IMR-90 (cell line): Measurements from ENCODE around the gene MMP26. TPM values are rescaled to one million over a fixed set of nuclear protein-coding genes. Genes with fewer than 3 reads are reported as not detected.
"Not testable (repeated sequence)": the region's sequence is repeated elsewhere in the genome, so short reads cannot be mapped to it uniquely, and the experiment has no call there.

Experiments
- ATAC-seq: fragments of 200-7000 bp; cut with Tn5 transposase; 2 replicates; pipeline ENCODE4 v1.9.1; 2020; ENCODE audit warnings: low read depth, mild to moderate bottlenecking, moderate library complexity
- BruUV-seq: library from RNA; stranded (reverse); fragments of 400-500 nt; replicated peaks from 2 replicates; lab custom pipeline; 2021; lab: Mats Ljungman, UMichigan
- CTCF ChIA-PET: fragments of 300-600 bp; formaldehyde crosslinking; extraction: SDS; loops from one replicate; lab custom pipeline; 2021; ENCODE audit warnings: antibody characterized with exemption; lab: Yijun Ruan, JAX
- POLR2A ChIA-PET: fragments of 300-600 bp; sonication (Branson Sonifier 250); formaldehyde crosslinking; loops from one replicate; lab custom pipeline; 2022; ENCODE audit warnings: antibody characterized with exemption; ENCODE audit not compliant: unreplicated experiment; lab: Charles Lee
- DNase-seq: peaks from one replicate; pipeline ENCODE4 v3.0.0; 2013
- H2AFZ ChIP-seq: replicated peaks from 2 replicates; pipeline ENCODE3; 2013; ENCODE audit warnings: low read length, mild to moderate bottlenecking; ENCODE audit not compliant: poor library complexity
- H2AK5ac ChIP-seq: 2 replicates; pipeline ENCODE4 v1.6.1; 2013; ENCODE audit warnings: low read depth, low read length, inconsistent platforms
- H2AK9ac ChIP-seq: replicated peaks from 2 replicates; pipeline ENCODE3; 2013; ENCODE audit warnings: mild to moderate bottlenecking, low read depth, low read length, moderate library complexity; ENCODE audit not compliant: poor library complexity
- H2BK120ac ChIP-seq: 2 replicates; pipeline ENCODE4 v1.6.1; 2013; ENCODE audit warnings: low read depth, low read length, inconsistent platforms
- H2BK15ac ChIP-seq: 3 replicates; pipeline ENCODE4 v1.6.1; 2013; ENCODE audit warnings: low read depth, low read length, inconsistent platforms
- H2BK20ac ChIP-seq: 2 replicates; pipeline ENCODE4 v1.6.1; 2013; ENCODE audit warnings: low read depth, mild to moderate bottlenecking, inconsistent platforms, low read length, moderate library complexity
- H2BK5ac ChIP-seq: 2 replicates; pipeline ENCODE4 v1.6.1; 2013; ENCODE audit warnings: mild to moderate bottlenecking, low read depth, low read length, inconsistent platforms; ENCODE audit not compliant: poor library complexity, severe bottlenecking
- H3K14ac ChIP-seq: replicated peaks from 2 replicates; pipeline ENCODE4 v1.6.1; 2013; ENCODE audit warnings: low read depth, low read length, inconsistent platforms
- H3K18ac ChIP-seq: 2 replicates; pipeline ENCODE4 v1.6.1; 2013; ENCODE audit warnings: low read depth, low read length, control low read depth
- H3K23ac ChIP-seq: 2 replicates; pipeline ENCODE4 v1.6.1; 2013; ENCODE audit warnings: low read depth, low read length, inconsistent platforms
- H3K27ac ChIP-seq: 2 replicates; pipeline ENCODE4 v1.5.1; 2013; ENCODE audit warnings: mild to moderate bottlenecking, control low read depth, low read length; ENCODE audit not compliant: insufficient read depth
- H3K27me3 ChIP-seq: 2 replicates; pipeline ENCODE4 v1.6.1; 2013; ENCODE audit warnings: low read length; ENCODE audit not compliant: control insufficient read depth, insufficient read depth
- H3K36me3 ChIP-seq: 2 replicates; pipeline ENCODE4 v1.6.1; 2013; ENCODE audit warnings: low read length, mixed read lengths; ENCODE audit not compliant: control insufficient read depth, insufficient read depth
- H3K4ac ChIP-seq: 2 replicates; pipeline ENCODE4 v1.6.1; 2013; ENCODE audit warnings: low read depth, low read length, inconsistent platforms
- H3K4me1 ChIP-seq: 2 replicates; pipeline ENCODE4 v1.6.1; 2013; ENCODE audit warnings: low read length, mixed read lengths; ENCODE audit not compliant: control insufficient read depth, insufficient read depth
- H3K4me2 ChIP-seq: 2 replicates; pipeline ENCODE4 v1.6.1; 2013; ENCODE audit warnings: low read depth, mild to moderate bottlenecking, control low read depth, low read length, moderate library complexity
- H3K4me3 ChIP-seq: 2 replicates; pipeline ENCODE4 v1.5.1; 2013; ENCODE audit warnings: low read depth, mild to moderate bottlenecking, control low read depth, low read length, moderate library complexity; ENCODE audit not compliant: insufficient read depth
- H3K56ac ChIP-seq: 2 replicates; pipeline ENCODE4 v1.6.1; 2013; ENCODE audit warnings: low read length, inconsistent platforms; ENCODE audit not compliant: insufficient read depth; ENCODE audit errors: extremely low read depth
- H3K79me1 ChIP-seq, 2 experiments: 2 replicates each; pipeline ENCODE4 v1.6.1; 2013; ENCODE audit warnings: low read length in 2 of 2, inconsistent platforms in 1 of 2, low read depth in 1 of 2
- H3K9ac ChIP-seq: 2 replicates; pipeline ENCODE4 v1.6.1; 2013; ENCODE audit warnings: low read depth, low read length, control low read depth
- H3K9me1 ChIP-seq: 2 replicates; pipeline ENCODE4 v1.6.1; 2013; ENCODE audit warnings: low read length, inconsistent platforms; ENCODE audit not compliant: insufficient read depth
- H3K9me3 ChIP-seq: 2 replicates; pipeline ENCODE4 v1.6.1; 2013; ENCODE audit warnings: low read length; ENCODE audit not compliant: control insufficient read depth, insufficient read depth
- H4K20me1 ChIP-seq: 2 replicates; pipeline ENCODE4 v1.6.1; 2013; ENCODE audit warnings: low read length, inconsistent platforms; ENCODE audit not compliant: insufficient read depth
- H4K5ac ChIP-seq: 2 replicates; pipeline ENCODE4 v1.6.1; 2013; ENCODE audit warnings: mild to moderate bottlenecking, low read depth, low read length, control low read depth
- H4K8ac ChIP-seq, 2 experiments: 2 replicates each; pipeline ENCODE4 v1.6.1; 2013; ENCODE audit warnings: low read depth in 2 of 2, low read length in 2 of 2, control low read depth in 1 of 2, inconsistent platforms in 1 of 2
- H4K91ac ChIP-seq: 2 replicates; pipeline ENCODE4 v1.6.1; 2013; ENCODE audit warnings: low read depth, low read length, inconsistent platforms; ENCODE audit not compliant: insufficient read depth
- BHLHE40 ChIP-seq: fragments of 150-350 bp; IDR thresholded peaks from 2 replicates; pipeline ENCODE4 v1.6.1; 2016; ENCODE audit warnings: mild to moderate bottlenecking, low read depth, low read length
- CHD1 ChIP-seq: IDR thresholded peaks from 2 replicates; pipeline ENCODE4 v1.6.1; 2012; ENCODE audit warnings: low read depth, low read length, improper control_type of control experiment
- ELK1 ChIP-seq: fragments of 150-350 bp; IDR thresholded peaks from 2 replicates; pipeline ENCODE4 v1.6.1; 2016; ENCODE audit warnings: low read depth, mild to moderate bottlenecking, low read length, moderate library complexity, borderline replicate concordance
- NFE2L2 ChIP-seq: fragments of 150-350 bp; IDR thresholded peaks from 2 replicates; pipeline ENCODE4 v1.6.1; 2016; ENCODE audit warnings: low read depth, mild to moderate bottlenecking, low read length
- POLR2A ChIP-seq: IDR thresholded peaks from 2 replicates; pipeline ENCODE4 v1.6.1; 2012; ENCODE audit warnings: mild to moderate bottlenecking, low read depth, low read length
- RAD21 ChIP-seq: IDR thresholded peaks from 2 replicates; pipeline ENCODE4 v1.6.1; 2012; ENCODE audit warnings: low read length, improper control_type of control experiment
- WGBS, 2 experiments: methylation state at CpG; one replicate each; pipeline versions ENCODE4 v1.1.5 to v1.1.7; 2013; ENCODE audit warnings: missing lambda C conversion rate in 2 of 2; ENCODE audit not compliant: insufficient read length in 1 of 2; ENCODE audit errors: extremely low coverage in 2 of 2; 5-methylcytosine and 5-hydroxymethylcytosine counted together
- dilution Hi-C: fragments of 300-500 bp; cut with HindIII; formaldehyde crosslinking; loops from one replicate; pipeline ENCODE4 v1.14.3; 2018; ENCODE audit warnings: low sequenced_read_pairs; ENCODE audit not compliant: unreplicated experiment
- in situ Hi-C: fragments of 300-500 bp; cut with MboI; formaldehyde crosslinking; loops from 3 replicates; pipeline ENCODE4 v1.14.3; 2019; ENCODE audit warnings: low sequenced_read_pairs, inconsistent platforms, mixed read lengths
- intact Hi-C: fragments of 100-400 bp; cut with micrococcal nuclease; formaldehyde crosslinking; loops from 2 replicates; pipeline ENCODE4 v1.10.0; 2022
- polyA plus RNA-seq, 3 experiments: library from polyadenylated mRNA; depleted of rRNA; stranded (reverse); fragments of >200 nt; gene quantifications; 2 replicates each; pipeline ENCODE4 v1.2.3, GENCODE V29; 2012; ENCODE audit warnings: low replicate concordance in 1 of 3
- total RNA-seq: library from RNA; depleted of rRNA; stranded (reverse); fragments of >200 nt; gene quantifications from 2 replicates; pipeline ENCODE4 v1.2.3, GENCODE V29; 2012

MMP26 gene
- total and polyA plus RNA-seq, 2 of the 4 experiments (the other 2 are of a cell fraction): not detected

- DNase-seq: no peak
- H3K9me1 ChIP-seq: no peaks in the 10 kb centered on the region; the same call in 1 of the 2 replicates
- H3K4ac ChIP-seq: no peak overlapping the region
- H3K9me3 ChIP-seq: no peaks in the 10 kb centered on the region
- ATAC-seq: no peak
- no peak overlapping the region for H3K27ac ChIP-seq
- ChIA-PET POLR2A (no interaction called here), CTCF (interaction anchor here (0.7 kb wide), 1 partner anchor 12 kb away, joined by 3 read pairs; no protein-coding TSS in a partner anchor)
- no peak overlapping the region for H3K9ac ChIP-seq
- H3K79me1 ChIP-seq: no peaks in the 10 kb centered on the region
- intact Hi-C loops: no loop called here
- H2AK5ac ChIP-seq: no peak overlapping the region
- H2AK9ac ChIP-seq: no peak overlapping the region
- H3K36me3 ChIP-seq: no peaks in the 10 kb centered on the region
- WGBS, 2 experiments: no CpG with 5 or more reads among the region's 5 CpGs
- dilution Hi-C loops: no loop called here
- H3K4me3 ChIP-seq: no peak overlapping the region
- no peak overlapping the region for H2BK20ac ChIP-seq
- BruUV-seq: no TSS peak
- no peak overlapping the region for H4K91ac ChIP-seq
- H3K56ac ChIP-seq: no peak overlapping the region
- H4K20me1 ChIP-seq: no peaks in the 10 kb centered on the region
- no peaks in the 10 kb centered on the region for H3K27me3 ChIP-seq
- no peak overlapping the region for H3K4me2 ChIP-seq
- no peak overlapping the region for H2AFZ ChIP-seq
- TF ChIP-seq RAD21: no peak
- TF ChIP-seq NFE2L2: no peak
- TF ChIP-seq CHD1: no peak
- TF ChIP-seq POLR2A: no peak
- TF ChIP-seq BHLHE40: no peak
- no peak for TF ChIP-seq ELK1
- no peak overlapping the region for H2BK120ac ChIP-seq
- no peak overlapping the region for H3K14ac ChIP-seq
- H3K23ac ChIP-seq: no peak overlapping the region
- no peak overlapping the region for H2BK5ac ChIP-seq
- in situ Hi-C loops: no loop called here
- no peaks in the 10 kb centered on the region for H3K4me1 ChIP-seq
- H4K5ac ChIP-seq: no peak overlapping the region
- no peak overlapping the region for H3K18ac ChIP-seq
- H2BK15ac ChIP-seq: no peak overlapping the region
- H4K8ac ChIP-seq: no peak overlapping the region
These were observed 9.7 kb downstream of the MMP26 start for GRCh38 chr11:4714300-4714699.

GRCh38 chr11:4722616-4723534 is 18.3 kb downstream of the MMP26 start:
- H3K4me1 ChIP-seq, H3K14ac ChIP-seq, H3K23ac ChIP-seq, H4K20me1 ChIP-seq, H3K36me3 ChIP-seq, H3K4me3 ChIP-seq, H3K4ac ChIP-seq, POLR2A ChIA-PET, H2AFZ ChIP-seq, H2AK9ac ChIP-seq, H3K4me2 ChIP-seq, H2BK20ac ChIP-seq, in situ Hi-C loops, dilution Hi-C loops, H4K91ac ChIP-seq, BruUV-seq, H4K8ac ChIP-seq, H3K9me1 ChIP-seq, H3K9me3 ChIP-seq, H2BK120ac ChIP-seq, H3K27me3 ChIP-seq, H2BK5ac ChIP-seq, DNase-seq, CTCF ChIA-PET, H2BK15ac ChIP-seq, H3K79me1 ChIP-seq, H4K5ac ChIP-seq, intact Hi-C loops, H2AK5ac ChIP-seq, H3K18ac ChIP-seq, ATAC-seq, H3K27ac ChIP-seq, H3K56ac ChIP-seq, H3K9ac ChIP-seq: not testable (repeated sequence)
- 83% methylated on average over 19 of the region's 33 CpGs; no CpG with 5 or more reads in 1 of the 2 experiments for WGBS, 2 experiments
